SK-N-MC (cell line): ENCODE measurements around the gene ITGA2B.
A peak's percentile ranks its signal among the peaks of the same experiment; 100 is the strongest.

ENCODE experiments used
- DNase-seq: peaks from one replicate; pipeline ENCODE4 v3.0.0-alpha.2; 2011; ENCODE audit warnings: low read depth, low spot score
- H3K27ac ChIP-seq: fragments of 200-600 bp; sonication (generic); 2 replicates; pipeline ENCODE4 v1.5.1; 2016; ENCODE audit warnings: mixed run types
- H3K36me3 ChIP-seq: fragments of 200-600 bp; sonication (generic); 2 replicates; pipeline ENCODE4 v1.6.1; 2017; ENCODE audit warnings: antibody characterized with exemption, low read length, mixed read lengths; ENCODE audit not compliant: insufficient read depth
- H3K4me3 ChIP-seq: fragments of 200-600 bp; sonication (generic); 2 replicates; pipeline ENCODE4 v1.5.1; 2016
- H3K9ac ChIP-seq: fragments of 200-600 bp; sonication (generic); 2 replicates; pipeline ENCODE4 v1.8.0; 2017; ENCODE audit warnings: mixed run types, mixed read lengths; ENCODE audit not compliant: insufficient read length
- H3K9me3 ChIP-seq: fragments of 200-600 bp; sonication (generic); 2 replicates; pipeline ENCODE4 v1.6.1; 2017; ENCODE audit warnings: low read depth, mild to moderate bottlenecking, antibody characterized with exemption, low read length, moderate library complexity, mixed read lengths
- EZH2 ChIP-seq: fragments of 200-600 bp; sonication (generic); IDR thresholded peaks from one replicate; pipeline ENCODE4 v1.6.1; 2017; ENCODE audit warnings: antibody characterized with exemption
- FOXP2 ChIP-seq: optimal IDR thresholded peaks from 2 replicates; pipeline ENCODE3; 2011; ENCODE audit warnings: mild to moderate bottlenecking, moderate library complexity; ENCODE audit not compliant: insufficient read depth; ENCODE audit errors: extremely low read length, control extremely low read depth
- POLR2AphosphoS5 ChIP-seq: IDR thresholded peaks from 2 replicates; pipeline ENCODE4 v1.6.1; 2012; ENCODE audit warnings: mild to moderate bottlenecking, low read depth, low read length, borderline replicate concordance

Gene ITGA2B

GRCh38 chr17:44389281-44389680, at the start of gene ITGA2B:
ITGA2B (minus strand) TSS chr17:44389649; CDS start chr17:44389473, 176 bp downstream.
- no peaks in the 10 kb centered on the region for H3K36me3 ChIP-seq
- no peak within 1 kb of the TSS for H3K27ac ChIP-seq
- no peak for DNase-seq
- TF ChIP-seq EZH2 (no peak), POLR2AphosphoS5 (no peak), FOXP2 (no peak)
- no peak within 1 kb of the TSS for H3K4me3 ChIP-seq
- no peak within 1 kb of the TSS for H3K9ac ChIP-seq
- no peaks in the 10 kb centered on the region for H3K9me3 ChIP-seq

DNA sequence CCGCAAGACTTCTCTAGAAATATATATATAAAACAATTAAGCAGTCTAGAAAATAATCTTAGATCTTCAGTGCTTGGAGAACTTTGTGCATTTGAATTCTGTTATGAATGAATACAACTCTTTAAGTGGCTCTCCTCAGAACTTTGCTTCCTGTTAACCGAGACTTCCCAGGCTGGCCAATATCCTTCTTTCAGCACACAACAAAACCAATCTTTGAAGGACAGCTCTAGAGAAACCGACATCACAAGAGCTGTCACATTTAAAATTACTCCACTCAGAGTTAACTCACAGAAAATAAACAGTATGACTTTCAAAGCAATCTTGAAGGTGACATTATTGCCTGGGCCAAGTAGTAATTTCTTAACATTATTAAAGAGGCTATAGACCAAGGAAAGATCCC, 49.7 kb upstream of the ITGA2B start:
- Histone ChIP-seq H3K9me3 (no peaks in the 10 kb centered on the region), H3K27ac (peak overlapping the region; percentile 10; the same call in 1 of the 2 replicates), H3K36me3 (peaks cover 17% of the 10 kb centered on the region), H3K4me3 (no peak overlapping the region), H3K9ac (no peak overlapping the region)
- no peak for TF ChIP-seq POLR2AphosphoS5
- TF ChIP-seq EZH2 = no peak
- no peak for TF ChIP-seq FOXP2
- DNase-seq = no peak

DNA sequence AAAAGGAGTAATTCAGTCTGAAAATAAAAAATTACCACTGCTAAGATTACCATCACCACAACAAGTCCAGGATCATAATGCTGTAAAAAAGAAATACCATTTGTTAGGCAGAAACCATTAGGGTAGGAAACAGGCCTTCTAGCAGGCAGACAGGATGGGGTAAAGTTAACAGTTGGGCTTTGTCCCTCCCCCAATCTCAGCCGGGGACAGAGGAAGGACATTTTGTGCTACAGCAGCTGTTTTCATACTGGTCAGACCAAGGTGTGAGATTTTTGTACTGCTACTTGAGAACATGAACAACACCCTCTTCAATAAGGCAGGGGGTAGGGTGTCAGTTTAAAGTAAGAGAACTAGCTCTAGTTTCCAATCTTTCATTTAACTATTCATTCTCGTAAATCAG, 49.2 kb upstream of the ITGA2B start:
- Histone ChIP-seq H3K36me3 (peaks cover 20% of the 10 kb centered on the region), H3K27ac (no peak overlapping the region; the same call in 1 of the 2 replicates), H3K4me3 (no peak overlapping the region), H3K9ac (no peak overlapping the region), H3K9me3 (no peaks in the 10 kb centered on the region)
- no peak for DNase-seq
- TF ChIP-seq EZH2 (no peak), POLR2AphosphoS5 (no peak)

DNA sequence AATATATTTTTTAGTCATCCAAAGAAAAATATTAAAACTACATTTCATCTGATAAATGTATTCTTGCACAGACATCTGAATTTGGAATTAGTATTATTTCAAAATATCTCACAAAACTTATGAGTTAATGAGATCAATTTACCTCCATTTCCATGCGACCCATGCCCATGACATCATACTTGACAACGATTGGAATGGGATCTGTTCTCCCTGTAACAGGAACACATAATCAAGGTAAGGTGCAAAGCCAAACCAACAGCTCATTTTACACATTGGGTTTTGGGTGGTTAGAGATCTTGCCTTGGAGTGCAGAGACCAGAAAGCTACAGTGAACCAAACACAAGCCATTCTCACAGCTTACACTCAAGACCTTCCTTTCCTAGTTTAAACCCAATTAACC, 46.9 kb upstream of the ITGA2B start:
- Histone ChIP-seq H3K9me3 (no peaks in the 10 kb centered on the region), H3K9ac (no peak overlapping the region), H3K27ac (peak overlapping the region; percentile 17; the same call in 1 of the 2 replicates), H3K4me3 (no peak overlapping the region), H3K36me3 (peaks cover 39% of the 10 kb centered on the region)
- TF ChIP-seq POLR2AphosphoS5 = no peak
- TF ChIP-seq FOXP2 = no peak
- TF ChIP-seq EZH2 = no peak
- no peak for DNase-seq

DNA sequence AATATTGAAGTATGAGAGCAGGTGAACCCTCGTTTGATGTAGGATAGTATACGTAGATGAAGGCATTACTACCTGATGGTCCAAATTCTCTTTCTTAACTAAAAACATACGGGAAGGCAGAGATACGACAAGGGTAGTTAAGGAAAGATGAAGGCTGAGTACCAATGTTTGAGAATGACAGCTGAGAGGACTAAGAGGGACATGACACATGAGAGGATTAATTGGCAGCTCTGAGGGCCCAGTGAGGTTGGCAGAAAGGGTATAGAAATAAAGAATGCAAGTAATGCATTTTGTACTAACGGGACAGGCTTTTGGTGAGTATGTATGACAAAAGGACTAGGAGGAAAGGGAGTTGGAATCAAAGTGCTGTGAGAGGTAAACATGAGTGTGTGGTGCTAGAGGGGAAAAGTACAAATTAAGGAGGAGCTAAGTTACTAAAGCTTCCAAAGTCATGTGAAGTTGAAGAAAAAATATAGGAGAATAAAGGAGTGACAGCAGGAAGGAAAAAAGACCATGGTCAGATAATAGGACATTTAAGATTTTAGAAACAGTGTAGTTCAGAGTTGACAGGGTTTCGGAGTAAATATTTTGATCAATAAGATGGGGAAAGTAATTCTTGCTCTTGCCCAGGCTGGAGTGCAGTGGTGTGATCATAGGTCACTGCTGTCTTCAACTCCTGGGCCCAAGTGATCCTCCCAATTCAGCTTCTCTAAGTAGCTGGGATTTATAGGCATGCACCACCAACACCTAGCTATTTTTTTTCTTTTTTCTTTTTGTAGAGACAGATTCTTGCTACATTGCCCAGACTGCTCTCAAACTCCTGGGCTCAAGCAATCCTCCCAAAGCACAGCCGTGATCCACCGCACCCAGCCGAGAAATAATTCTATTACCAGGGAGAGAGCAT, 43.1 kb upstream of the ITGA2B start:
- Histone ChIP-seq H3K27ac (peak overlapping the region; percentile 70; the same call in 1 of the 2 replicates), H3K9ac (no peak overlapping the region), H3K36me3 (peaks cover 51% of the 10 kb centered on the region), H3K4me3 (no peak overlapping the region), H3K9me3 (no peaks in the 10 kb centered on the region)
- DNase-seq = no peak
- TF ChIP-seq FOXP2 (no peak), EZH2 (no peak), POLR2AphosphoS5 (no peak)

- H3K36me3 ChIP-seq = peaks cover 41% of the 10 kb centered on the region
- DNase-seq = no peak
- H3K4me3 ChIP-seq = no peak overlapping the region
- H3K9me3 ChIP-seq = no peaks in the 10 kb centered on the region
- H3K9ac ChIP-seq = no peak overlapping the region
- TF ChIP-seq FOXP2 (no peak), POLR2AphosphoS5 (no peak), EZH2 (no peak)
- no peak overlapping the region for H3K27ac ChIP-seq
These were observed 35.5 kb upstream of the ITGA2B start for GRCh38 chr17:44424828-44425461.

DNA sequence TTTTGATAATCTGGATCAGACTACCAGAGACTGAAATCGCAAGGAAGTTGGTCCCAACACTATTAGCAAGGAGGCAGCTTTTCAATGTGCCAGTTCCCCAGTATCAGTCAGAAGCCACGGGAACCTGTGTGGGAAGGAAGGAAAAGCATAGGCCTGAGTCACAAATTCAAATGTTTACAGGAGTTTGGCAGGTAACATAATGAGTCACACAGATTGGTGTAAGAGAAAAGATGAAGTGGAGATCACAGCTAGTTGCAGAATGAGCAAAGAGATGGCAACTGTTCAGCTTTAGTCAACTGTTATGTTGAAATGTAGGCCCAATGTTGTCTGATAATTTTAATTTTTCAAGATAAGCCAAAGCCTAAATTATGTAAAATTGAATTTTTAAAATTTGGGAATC, 28.1 kb upstream of the ITGA2B start:
- TF ChIP-seq FOXP2 (no peak), EZH2 (no peak), POLR2AphosphoS5 (no peak)
- no peaks in the 10 kb centered on the region for H3K9me3 ChIP-seq
- H3K27ac ChIP-seq = no peak overlapping the region
- no peak overlapping the region for H3K9ac ChIP-seq
- H3K36me3 ChIP-seq = peaks cover 51% of the 10 kb centered on the region
- H3K4me3 ChIP-seq = no peak overlapping the region
- no peak for DNase-seq

DNA sequence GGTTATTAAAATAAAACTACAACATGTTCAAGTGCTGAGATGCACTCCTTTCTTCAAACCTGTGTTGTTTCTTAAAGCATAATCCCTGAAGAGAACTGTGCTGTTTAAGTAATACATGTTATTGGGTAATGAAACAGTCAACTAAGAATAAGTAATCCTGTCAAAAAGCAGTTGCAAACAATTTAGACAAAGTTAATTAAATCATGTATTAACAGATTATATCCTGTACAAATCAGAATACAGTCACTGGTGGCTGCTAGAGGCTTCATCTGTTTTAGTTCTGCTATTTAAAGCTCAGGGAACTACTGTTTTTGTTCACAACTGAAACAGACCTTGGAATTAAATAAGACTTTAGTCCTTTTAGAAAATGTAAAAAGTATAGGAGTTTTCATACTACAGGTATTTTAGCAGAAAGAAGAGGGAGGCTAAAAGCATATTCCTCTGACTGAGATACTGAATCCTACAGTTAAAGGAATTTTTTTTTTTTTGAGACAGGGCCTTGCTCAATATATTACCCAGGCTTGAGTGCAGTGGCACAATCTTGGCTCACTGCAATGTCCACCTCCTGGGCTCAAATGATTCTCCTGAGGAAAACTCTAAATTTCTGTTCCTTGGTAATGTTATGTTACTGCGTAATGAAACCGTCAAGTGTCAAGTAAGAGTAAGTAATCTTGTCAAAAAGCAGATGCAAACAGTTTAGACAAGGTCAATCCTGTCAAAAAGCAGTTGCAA, 27.3 kb upstream of the ITGA2B start:
- Histone ChIP-seq H3K9me3 (no peaks in the 10 kb centered on the region), H3K27ac (no peak overlapping the region), H3K36me3 (peaks cover 52% of the 10 kb centered on the region), H3K4me3 (no peak overlapping the region), H3K9ac (no peak overlapping the region)
- TF ChIP-seq POLR2AphosphoS5 = no peak
- no peak for TF ChIP-seq EZH2
- no peak for TF ChIP-seq FOXP2
- DNase-seq = no peak
